T-helper 1 cell treated with Interleukin-12 subunit alpha and Interleukin-12 subunit beta and Interleukin-4 antibody, amounts not matched to agents 30 μg/mL and 1 μg/mL, for 36 hours (primary cell): ENCODE data around the gene TPGS1.

Experiments used
- H3K27ac Mint-ChIP-seq: one replicate; pipeline ENCODE4 v1.8.0; 2021; ENCODE audit warnings: mild to moderate bottlenecking, mixed read lengths
- H3K27me3 Mint-ChIP-seq: one replicate; pipeline ENCODE4 v1.8.0; 2021; ENCODE audit warnings: low read depth, mixed read lengths
- H3K36me3 Mint-ChIP-seq: one replicate; pipeline ENCODE4 v1.8.0; 2021; ENCODE audit warnings: low read depth, mixed read lengths
- H3K4me1 Mint-ChIP-seq: one replicate; pipeline ENCODE4 v1.8.0; 2021; ENCODE audit warnings: low read depth, mixed read lengths
- H3K4me3 Mint-ChIP-seq: one replicate; pipeline ENCODE4 v1.8.0; 2021; ENCODE audit warnings: mild to moderate bottlenecking, moderate library complexity, mixed read lengths
- H3K9me3 Mint-ChIP-seq: one replicate; pipeline ENCODE4 v1.8.0; 2021; ENCODE audit warnings: mixed read lengths

Gene TPGS1

GRCh38 chr19:497491-497868 lies 9.8 kb upstream of the TPGS1 start:
- Mint-ChIP-seq H3K27me3 (peaks cover 28% of the 10 kb centered on the region), H3K4me3 (no peak overlapping the region), H3K4me1 (peaks cover 8% of the 10 kb centered on the region), H3K27ac (no peak overlapping the region), H3K36me3 (peaks cover 3% of the 10 kb centered on the region), H3K9me3 (peaks cover 4% of the 10 kb centered on the region)

- Mint-ChIP-seq H3K4me1 (peaks cover 8% of the 10 kb centered on the region), H3K4me3 (no peak overlapping the region), H3K9me3 (peaks cover under 1% of the 10 kb centered on the region), H3K27me3 (peaks cover 28% of the 10 kb centered on the region), H3K27ac (no peak overlapping the region), H3K36me3 (peaks cover 2% of the 10 kb centered on the region)
Observed at GRCh38 chr19:497869-498510, 9.3 kb upstream of the TPGS1 start.

- H3K27ac Mint-ChIP-seq, result no peak overlapping the region
- H3K9me3 Mint-ChIP-seq, result no peaks in the 10 kb centered on the region
- peaks cover 1% of the 10 kb centered on the region for H3K36me3 Mint-ChIP-seq
- no peak overlapping the region for H3K4me3 Mint-ChIP-seq
- H3K4me1 Mint-ChIP-seq, result peaks cover 7% of the 10 kb centered on the region
- peaks cover 28% of the 10 kb centered on the region for H3K27me3 Mint-ChIP-seq
Observed at GRCh38 chr19:498511-498891, 8.8 kb upstream of the TPGS1 start.

- Mint-ChIP-seq H3K36me3 (no peaks in the 10 kb centered on the region), H3K4me1 (peaks cover 5% of the 10 kb centered on the region), H3K9me3 (no peaks in the 10 kb centered on the region), H3K27ac (no peak overlapping the region), H3K27me3 (peaks cover 23% of the 10 kb centered on the region), H3K4me3 (no peak overlapping the region)
Observed at GRCh38 chr19:498977-499623, 8.2 kb upstream of the TPGS1 start.

- Mint-ChIP-seq H3K4me3 (no peak overlapping the region), H3K4me1 (peaks cover 14% of the 10 kb centered on the region), H3K36me3 (no peaks in the 10 kb centered on the region), H3K9me3 (no peaks in the 10 kb centered on the region), H3K27ac (no peak overlapping the region), H3K27me3 (peaks cover 15% of the 10 kb centered on the region)
Observed at GRCh38 chr19:501646-502045, 5.7 kb upstream of the TPGS1 start.

- Mint-ChIP-seq H3K27me3 (peaks cover 2% of the 10 kb centered on the region), H3K4me1 (peaks cover 27% of the 10 kb centered on the region), H3K4me3 (no peak overlapping the region), H3K36me3 (peaks cover 6% of the 10 kb centered on the region), H3K27ac (no peak overlapping the region), H3K9me3 (no peaks in the 10 kb centered on the region)
Observed at GRCh38 chr19:504616-505015, 2.7 kb upstream of the TPGS1 start.

GRCh38 chr19:506404-507285 lies 652 bp upstream of the TPGS1 start:
- Mint-ChIP-seq H3K4me1 (peaks cover 37% of the 10 kb centered on the region), H3K27ac (peak overlapping the region; percentile 98)

GRCh38 chr19:508204-509150 lies 1.2 kb downstream of the TPGS1 start:
- H3K27ac Mint-ChIP-seq, result peak overlapping the region; percentile 87

More at GRCh38 chr19:506404-507285, 652 bp upstream of the TPGS1 start:
- H3K9me3 Mint-ChIP-seq, result no peaks in the 10 kb centered on the region
- H3K27me3 Mint-ChIP-seq, result no peaks in the 10 kb centered on the region
- H3K36me3 Mint-ChIP-seq, result peaks cover 11% of the 10 kb centered on the region
- H3K4me3 Mint-ChIP-seq, result peak overlapping the region; percentile 94

GRCh38 chr19:510606-511100 lies 3.4 kb downstream of the TPGS1 start:
- peaks cover 16% of the 10 kb centered on the region for H3K36me3 Mint-ChIP-seq
- H3K4me3 Mint-ChIP-seq, result peak overlapping the region; percentile 86
- H3K27ac Mint-ChIP-seq, result peak overlapping the region; percentile 100
- H3K27me3 Mint-ChIP-seq, result no peaks in the 10 kb centered on the region
- H3K4me1 Mint-ChIP-seq, result peaks cover 39% of the 10 kb centered on the region
- no peaks in the 10 kb centered on the region for H3K9me3 Mint-ChIP-seq

More at GRCh38 chr19:508204-509150, 1.2 kb downstream of the TPGS1 start:
- Mint-ChIP-seq H3K27me3 (no peaks in the 10 kb centered on the region), H3K36me3 (peaks cover 11% of the 10 kb centered on the region), H3K4me1 (peaks cover 34% of the 10 kb centered on the region), H3K9me3 (no peaks in the 10 kb centered on the region), H3K4me3 (peak overlapping the region; percentile 86)

- peaks cover 16% of the 10 kb centered on the region for H3K36me3 Mint-ChIP-seq
- peaks cover 36% of the 10 kb centered on the region for H3K4me1 Mint-ChIP-seq
Observed at GRCh38 chr19:511101-511851, 4.0 kb downstream of the TPGS1 start.

GRCh38 chr19:512547-513365 lies 5.5 kb downstream of the TPGS1 start:
- no peaks in the 10 kb centered on the region for H3K27me3 Mint-ChIP-seq
- no peaks in the 10 kb centered on the region for H3K9me3 Mint-ChIP-seq
- H3K36me3 Mint-ChIP-seq, result peaks cover 16% of the 10 kb centered on the region
- H3K4me3 Mint-ChIP-seq, result no peak overlapping the region
- H3K27ac Mint-ChIP-seq, result no peak overlapping the region
- peaks cover 35% of the 10 kb centered on the region for H3K4me1 Mint-ChIP-seq

More at GRCh38 chr19:511101-511851, 4.0 kb downstream of the TPGS1 start:
- peak overlapping the region; percentile 100 for H3K27ac Mint-ChIP-seq
- peak overlapping the region; percentile 86 for H3K4me3 Mint-ChIP-seq
- no peaks in the 10 kb centered on the region for H3K9me3 Mint-ChIP-seq
- H3K27me3 Mint-ChIP-seq, result no peaks in the 10 kb centered on the region

GRCh38 chr19:513368-514165 lies 6.3 kb downstream of the TPGS1 start:
- Mint-ChIP-seq H3K27me3 (no peaks in the 10 kb centered on the region), H3K4me1 (peaks cover 30% of the 10 kb centered on the region), H3K9me3 (no peaks in the 10 kb centered on the region), H3K27ac (peak overlapping the region; percentile 43), H3K36me3 (peaks cover 15% of the 10 kb centered on the region), H3K4me3 (no peak overlapping the region)
